ENCODE data around the gene FUNDC2.
A peak's percentile ranks its signal among the peaks of the same experiment; 100 is the strongest.

The FUNDC2 gene

GRCh38 chrX:155026727-155027508 is at the start of gene FUNDC2:
TSS of gene FUNDC2 (plus strand) at chrX:155026844. CDS start at chrX:155026939, 95 bp downstream.
- Histone ChIP-seq H3K27me3 (replicated peaks; ENCODE audit: control insufficient read depth, insufficient read depth, low read length) (no peaks in the 10 kb centered on the region), H3K4me3 (ENCODE audit: low read length) (peak within 1 kb of the TSS; percentile 88), H3K9me3 (ENCODE audit: control insufficient read depth, low read length) (no peaks in the 10 kb centered on the region), H3K36me3 (ENCODE audit: control insufficient read depth, insufficient read depth, low read length, severe bottlenecking) (no peaks in the 10 kb centered on the region), H3K4me1 (ENCODE audit: control insufficient read depth, insufficient read depth, low read length) (peaks cover 12% of the 10 kb centered on the region), H3K9ac (ENCODE audit: low read length) (peak within 1 kb of the TSS; percentile 89)
- peak; percentile 93 for DNase-seq (ENCODE audit: low read depth)

DNA sequence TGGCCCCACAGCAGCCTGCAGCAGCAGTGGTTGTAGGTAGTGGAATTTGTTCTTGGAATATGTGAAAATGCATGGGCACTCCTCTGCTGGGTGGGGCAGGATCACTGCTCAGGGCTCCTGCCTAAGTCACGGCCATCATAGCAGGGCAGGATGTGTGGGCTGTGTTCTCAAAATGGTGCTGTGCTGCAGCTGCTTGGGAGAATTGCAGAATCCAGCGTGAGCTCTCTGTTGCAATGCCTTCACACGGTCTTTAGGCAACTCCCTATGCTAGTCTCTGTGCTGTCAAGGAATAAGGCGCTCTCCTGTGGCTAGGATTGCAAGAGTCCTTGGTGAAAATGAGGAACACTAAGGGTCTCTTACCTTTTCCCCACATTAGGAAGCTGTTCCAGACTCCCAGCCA is 47.0 kb upstream of the FUNDC2 start:
- no peak for DNase-seq (ENCODE audit: low read depth)
- H3K9me3 ChIP-seq (ENCODE audit: control insufficient read depth, low read length) = no peaks in the 10 kb centered on the region
- H3K9ac ChIP-seq (ENCODE audit: low read length) = no peak overlapping the region
- H3K4me1 ChIP-seq (ENCODE audit: control insufficient read depth, insufficient read depth, low read length) = no peaks in the 10 kb centered on the region
- no peaks in the 10 kb centered on the region for H3K27me3 ChIP-seq (replicated peaks; ENCODE audit: control insufficient read depth, insufficient read depth, low read length)
- H3K36me3 ChIP-seq (ENCODE audit: control insufficient read depth, insufficient read depth, low read length, severe bottlenecking) = no peaks in the 10 kb centered on the region
- H3K4me3 ChIP-seq (ENCODE audit: low read length) = no peak overlapping the region

DNA sequence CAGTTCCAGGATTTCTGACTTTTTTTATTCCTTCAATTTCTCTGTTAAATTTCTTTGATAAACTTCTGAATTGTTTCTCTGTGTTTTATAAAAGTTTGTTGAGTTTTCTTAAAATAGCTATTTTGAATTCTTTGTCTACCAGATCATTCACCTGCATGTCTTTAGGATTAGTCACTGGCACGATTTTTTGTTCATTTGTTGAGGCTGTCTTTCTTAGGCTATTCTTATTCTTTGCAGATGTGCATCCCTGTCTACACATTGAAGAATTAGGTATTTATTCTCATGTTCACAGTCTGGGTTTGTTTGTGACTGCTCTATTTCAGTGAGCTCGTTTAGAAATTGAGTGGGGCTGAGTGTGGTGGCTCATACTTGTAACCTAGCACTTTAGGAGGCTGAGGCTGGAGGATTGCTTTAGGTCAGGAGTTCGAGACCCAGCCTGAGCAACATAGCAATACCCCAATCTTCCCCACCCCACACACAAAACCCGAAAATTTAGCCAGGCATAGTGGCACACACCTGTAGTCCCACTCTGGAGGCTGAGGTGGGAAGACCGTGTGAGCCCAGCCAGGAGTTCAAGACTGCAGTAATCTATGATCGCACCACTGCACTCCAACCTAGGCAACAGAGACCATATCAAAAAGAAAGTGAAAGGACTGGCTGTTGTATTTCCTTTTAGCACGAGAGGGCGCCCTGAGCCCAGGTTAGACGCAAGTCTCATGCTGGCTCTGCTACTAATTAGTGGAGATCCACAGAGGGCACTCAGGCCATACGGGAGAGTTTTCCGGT is 46.1 kb upstream of the FUNDC2 start:
- Histone ChIP-seq H3K27me3 (replicated peaks; ENCODE audit: control insufficient read depth, insufficient read depth, low read length) (no peaks in the 10 kb centered on the region), H3K9me3 (ENCODE audit: control insufficient read depth, low read length) (no peaks in the 10 kb centered on the region), H3K9ac (ENCODE audit: low read length) (peak overlapping the region; percentile 81), H3K4me3 (ENCODE audit: low read length) (peak overlapping the region; percentile 78), H3K36me3 (ENCODE audit: control insufficient read depth, insufficient read depth, low read length, severe bottlenecking) (no peaks in the 10 kb centered on the region), H3K4me1 (ENCODE audit: control insufficient read depth, insufficient read depth, low read length) (no peaks in the 10 kb centered on the region)
- DNase-seq (ENCODE audit: low read depth) = peak; percentile 86

- no peak for DNase-seq (ENCODE audit: low read depth)
- H3K9me3 ChIP-seq (ENCODE audit: control insufficient read depth, low read length) = no peaks in the 10 kb centered on the region
- peak overlapping the region; percentile 81 for H3K9ac ChIP-seq (ENCODE audit: low read length)
- H3K4me3 ChIP-seq (ENCODE audit: low read length) = peak overlapping the region; percentile 78
- no peaks in the 10 kb centered on the region for H3K4me1 ChIP-seq (ENCODE audit: control insufficient read depth, insufficient read depth, low read length)
- no peaks in the 10 kb centered on the region for H3K27me3 ChIP-seq (replicated peaks; ENCODE audit: control insufficient read depth, insufficient read depth, low read length)
- no peaks in the 10 kb centered on the region for H3K36me3 ChIP-seq (ENCODE audit: control insufficient read depth, insufficient read depth, low read length, severe bottlenecking)
These were observed 45.6 kb upstream of the FUNDC2 start for GRCh38 chrX:154981116-154981411.

- H3K27me3 ChIP-seq (replicated peaks; ENCODE audit: control insufficient read depth, insufficient read depth, low read length) = no peaks in the 10 kb centered on the region
- H3K36me3 ChIP-seq (ENCODE audit: control insufficient read depth, insufficient read depth, low read length, severe bottlenecking) = no peaks in the 10 kb centered on the region
- peak; percentile 5 for DNase-seq (ENCODE audit: low read depth)
- no peaks in the 10 kb centered on the region for H3K9me3 ChIP-seq (ENCODE audit: control insufficient read depth, low read length)
- no peaks in the 10 kb centered on the region for H3K4me1 ChIP-seq (ENCODE audit: control insufficient read depth, insufficient read depth, low read length)
- no peak overlapping the region for H3K9ac ChIP-seq (ENCODE audit: low read length)
- H3K4me3 ChIP-seq (ENCODE audit: low read length) = no peak overlapping the region
These were observed 39.6 kb upstream of the FUNDC2 start for GRCh38 chrX:154986826-154987575.

- Histone ChIP-seq H3K9ac (ENCODE audit: low read length) (no peak overlapping the region), H3K9me3 (ENCODE audit: control insufficient read depth, low read length) (no peaks in the 10 kb centered on the region), H3K4me3 (ENCODE audit: low read length) (no peak overlapping the region), H3K27me3 (replicated peaks; ENCODE audit: control insufficient read depth, insufficient read depth, low read length) (no peaks in the 10 kb centered on the region), H3K36me3 (ENCODE audit: control insufficient read depth, insufficient read depth, low read length, severe bottlenecking) (no peaks in the 10 kb centered on the region), H3K4me1 (ENCODE audit: control insufficient read depth, insufficient read depth, low read length) (no peaks in the 10 kb centered on the region)
- DNase-seq (ENCODE audit: low read depth) = no peak
These were observed 38.7 kb upstream of the FUNDC2 start for GRCh38 chrX:154987940-154988339.

- DNase-seq (ENCODE audit: low read depth) = no peak
- Histone ChIP-seq H3K9ac (ENCODE audit: low read length) (no peak overlapping the region), H3K27me3 (replicated peaks; ENCODE audit: control insufficient read depth, insufficient read depth, low read length) (no peaks in the 10 kb centered on the region), H3K4me1 (ENCODE audit: control insufficient read depth, insufficient read depth, low read length) (no peaks in the 10 kb centered on the region), H3K9me3 (ENCODE audit: control insufficient read depth, low read length) (no peaks in the 10 kb centered on the region), H3K4me3 (ENCODE audit: low read length) (no peak overlapping the region), H3K36me3 (ENCODE audit: control insufficient read depth, insufficient read depth, low read length, severe bottlenecking) (no peaks in the 10 kb centered on the region)
These were observed 37.9 kb upstream of the FUNDC2 start for GRCh38 chrX:154988719-154989118.

DNA sequence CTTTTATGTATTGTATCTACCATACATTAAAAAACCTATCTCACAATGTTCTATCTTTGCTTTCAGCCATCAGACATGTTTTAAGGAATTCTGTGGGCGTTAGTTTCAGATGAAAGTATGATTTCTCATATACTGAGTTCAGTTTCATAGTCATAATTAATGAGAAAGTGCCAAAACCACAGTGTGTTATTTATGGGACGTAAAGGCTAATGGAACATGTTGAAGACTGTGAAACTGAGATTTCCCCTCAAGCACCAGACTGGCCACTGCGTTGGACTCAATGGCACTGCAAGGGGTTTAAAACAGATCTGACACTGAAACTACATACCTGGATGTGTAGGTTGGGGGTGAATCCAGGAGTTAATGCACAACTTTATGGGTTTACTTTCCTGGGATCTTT is 36.1 kb upstream of the FUNDC2 start:
- H3K4me3 ChIP-seq (ENCODE audit: low read length) = no peak overlapping the region
- no peak for DNase-seq (ENCODE audit: low read depth)
- no peak overlapping the region for H3K9ac ChIP-seq (ENCODE audit: low read length)
- H3K36me3 ChIP-seq (ENCODE audit: control insufficient read depth, insufficient read depth, low read length, severe bottlenecking) = no peaks in the 10 kb centered on the region
- H3K27me3 ChIP-seq (replicated peaks; ENCODE audit: control insufficient read depth, insufficient read depth, low read length) = no peaks in the 10 kb centered on the region
- no peaks in the 10 kb centered on the region for H3K4me1 ChIP-seq (ENCODE audit: control insufficient read depth, insufficient read depth, low read length)
- no peaks in the 10 kb centered on the region for H3K9me3 ChIP-seq (ENCODE audit: control insufficient read depth, low read length)

GRCh38 chrX:154991039-154991438 is 35.6 kb upstream of the FUNDC2 start:
- Histone ChIP-seq H3K4me3 (ENCODE audit: low read length) (no peak overlapping the region), H3K27me3 (replicated peaks; ENCODE audit: control insufficient read depth, insufficient read depth, low read length) (no peaks in the 10 kb centered on the region), H3K36me3 (ENCODE audit: control insufficient read depth, insufficient read depth, low read length, severe bottlenecking) (no peaks in the 10 kb centered on the region), H3K9me3 (ENCODE audit: control insufficient read depth, low read length) (no peaks in the 10 kb centered on the region), H3K4me1 (ENCODE audit: control insufficient read depth, insufficient read depth, low read length) (no peaks in the 10 kb centered on the region), H3K9ac (ENCODE audit: low read length) (no peak overlapping the region)
- no peak for DNase-seq (ENCODE audit: low read depth)

DNA sequence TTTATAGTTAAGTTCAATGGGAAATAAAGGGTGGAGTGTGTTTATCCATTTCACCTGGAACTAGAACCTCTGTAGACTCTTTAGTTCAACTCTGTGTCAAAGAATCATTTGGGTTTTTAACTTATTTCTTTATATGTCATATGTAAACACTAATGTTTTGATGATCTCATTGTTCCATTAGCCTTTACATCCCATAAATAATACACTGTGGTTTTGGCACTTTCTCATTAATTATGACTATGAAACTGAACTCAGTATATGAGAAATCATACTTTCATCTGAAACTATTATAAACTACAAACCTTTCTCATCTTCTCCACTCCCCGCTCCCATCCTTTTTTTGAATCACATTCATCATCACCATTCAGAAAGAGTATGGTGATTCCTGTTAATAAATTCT is 35.2 kb upstream of the FUNDC2 start:
- Histone ChIP-seq H3K9ac (ENCODE audit: low read length) (no peak overlapping the region), H3K9me3 (ENCODE audit: control insufficient read depth, low read length) (no peaks in the 10 kb centered on the region), H3K36me3 (ENCODE audit: control insufficient read depth, insufficient read depth, low read length, severe bottlenecking) (no peaks in the 10 kb centered on the region), H3K4me3 (ENCODE audit: low read length) (no peak overlapping the region), H3K4me1 (ENCODE audit: control insufficient read depth, insufficient read depth, low read length) (no peaks in the 10 kb centered on the region), H3K27me3 (replicated peaks; ENCODE audit: control insufficient read depth, insufficient read depth, low read length) (no peaks in the 10 kb centered on the region)
- no peak for DNase-seq (ENCODE audit: low read depth)

- H3K4me3 ChIP-seq (ENCODE audit: low read length) = no peak overlapping the region
- no peaks in the 10 kb centered on the region for H3K27me3 ChIP-seq (replicated peaks; ENCODE audit: control insufficient read depth, insufficient read depth, low read length)
- H3K9ac ChIP-seq (ENCODE audit: low read length) = no peak overlapping the region
- H3K36me3 ChIP-seq (ENCODE audit: control insufficient read depth, insufficient read depth, low read length, severe bottlenecking) = no peaks in the 10 kb centered on the region
- H3K4me1 ChIP-seq (ENCODE audit: control insufficient read depth, insufficient read depth, low read length) = no peaks in the 10 kb centered on the region
- no peak for DNase-seq (ENCODE audit: low read depth)
- H3K9me3 ChIP-seq (ENCODE audit: control insufficient read depth, low read length) = peaks cover 10% of the 10 kb centered on the region
These were observed 28.3 kb upstream of the FUNDC2 start for GRCh38 chrX:154998204-154998880.
